Transverse colon (tissue), 4 donors: ENCODE data around the gene C4BPB. TPM values are rescaled to one million over a fixed set of nuclear protein-coding genes. Genes with fewer than 3 reads are reported as not detected.

ENCODE experiments used
- DNase-seq: peaks from one replicate; pipeline ENCODE4 v3.0.0-alpha.2; 2019
- H3K27ac ChIP-seq, 4 donors: fragments of 200-600 bp; sonication (generic); 2 replicates each; pipeline ENCODE4 v1.5.1; 2016 to 2018; ENCODE audit warnings: inconsistent platforms in 4 of 4
- H3K27me3 ChIP-seq: fragments of 200-600 bp; sonication (generic); 2 replicates; pipeline ENCODE4 v1.5.1; 2017; ENCODE audit warnings: inconsistent platforms
- H3K36me3 ChIP-seq, 4 donors: fragments of 200-600 bp; sonication (generic); 2 replicates each; pipeline ENCODE4 v1.5.1; 2017 to 2019; ENCODE audit warnings: inconsistent platforms in 4 of 4
- H3K4me1 ChIP-seq, 4 donors: fragments of 200-600 bp; sonication (generic); 2 replicates each; pipeline ENCODE4 v1.5.1; 2017 to 2020; ENCODE audit warnings: inconsistent platforms in 4 of 4
- H3K4me3 ChIP-seq, 4 donors: fragments of 200-600 bp; sonication (generic); 1 replicate in 1 of 4; 2 replicates in 3 of 4; pipeline versions ENCODE4 v1.5.1 to v1.6.1; 2017 to 2019; ENCODE audit warnings: inconsistent platforms in 4 of 4
- H3K9me3 ChIP-seq, 2 donors: fragments of 200-600 bp; sonication (generic); 2 replicates each; pipeline ENCODE4 v1.5.1; 2017 to 2019; ENCODE audit warnings: inconsistent platforms in 2 of 2
- CTCF ChIP-seq, 5 experiments: fragments of 200-600 bp in 3 of 5; fragments of 450-650 bp in 2 of 5; sonication (generic) in 3 of 5; IDR thresholded peaks; 1 replicate in 2 of 5; 2 replicates in 3 of 5; pipeline ENCODE4 v1.5.1; 2016 to 2017; ENCODE audit warnings: antibody characterized with exemption in 5 of 5, inconsistent platforms in 3 of 5, mild to moderate bottlenecking in 2 of 5, moderate library complexity in 1 of 5
- EP300 ChIP-seq: sonication (generic); formaldehyde crosslinking; IDR thresholded peaks from one replicate; pipeline ENCODE4 v1.6.1; 2017; ENCODE audit warnings: antibody characterized with exemption, low read depth
- POLR2A ChIP-seq: fragments of 450-650 bp; IDR thresholded peaks from one replicate; pipeline ENCODE4 v1.6.1; 2016; ENCODE audit warnings: antibody characterized with exemption, mild to moderate bottlenecking, moderate library complexity
- POLR2AphosphoS5 ChIP-seq, 3 donors: sonication (generic); formaldehyde crosslinking; IDR thresholded peaks; one replicate each; pipeline ENCODE4 v1.6.1; 2016; ENCODE audit warnings: antibody characterized with exemption in 3 of 3
- WGBS, 2 donors: methylation state at CpG; one replicate each; pipeline ENCODE4 v1.1.5; 2018; ENCODE audit warnings: low coverage in 1 of 2; 5-methylcytosine and 5-hydroxymethylcytosine counted together
- in situ Hi-C, 4 donors: fragments of 200-750 bp; cut with MboI; loops; one replicate each; pipeline versions ENCODE4 v1.15.0 to v1.15.1; 2017; ENCODE audit warnings: low sequenced_read_pairs in 3 of 4, low pct_ligation_motif_present in 1 of 4, low pct_unique_long_range_greater_than_20kb in 1 of 4
- intact Hi-C: fragments of 100-400 bp; cut with DNase I; formaldehyde crosslinking; loops from one replicate; pipeline ENCODE4 v1.15.1; 2023; ENCODE audit warnings: low total_unique reads
- total RNA-seq, 4 donors: library from RNA; depleted of rRNA; stranded (reverse); fragments of >200 nt; gene quantifications; one replicate each; pipeline ENCODE4 v1.1.0, GENCODE V29; 2016

Gene C4BPB
- total RNA-seq, 4 donors from 2014 or later: 3.7 to 16.8 (median 9.8) TPM; not detected in 1

GRCh38 chr1:207058252-207058651 is 30.4 kb upstream of the C4BPB start:
- in situ Hi-C loops (no loop called here), intact Hi-C loops (no loop called here)
- no peak for DNase-seq
- 83 to 90% methylated on average over 3 to 4 of the region's 4 CpGs for WGBS, 2 donors
- H3K9me3 ChIP-seq: no peaks in the 10 kb centered on the region
- no peaks in the 10 kb centered on the region for H3K27me3 ChIP-seq
- TF ChIP-seq POLR2AphosphoS5 (IDR thresholded peaks at IDR 0.05) (no peak), CTCF (IDR thresholded peaks at IDR 0.05) (no peak), POLR2A (no peak), EP300 (no peak)
- H3K27ac ChIP-seq: no peak overlapping the region
- H3K4me1 ChIP-seq: peaks cover 0 to 44% (median 14%) of the 10 kb centered on the region in 4 donors
- peaks cover 0 to 35% (median 13%) of the 10 kb centered on the region in 4 donors for H3K36me3 ChIP-seq
- no peak overlapping the region for H3K4me3 ChIP-seq

GRCh38 chr1:207058878-207059867 is 29.5 kb upstream of the C4BPB start:
- peaks cover 0 to 35% (median 13%) of the 10 kb centered on the region in 4 donors for H3K36me3 ChIP-seq
- no peaks in the 10 kb centered on the region for H3K9me3 ChIP-seq
- in situ Hi-C loops: no loop called here
- no peak for DNase-seq
- TF ChIP-seq POLR2AphosphoS5 (IDR thresholded peaks at IDR 0.05): no peak
- no peak for TF ChIP-seq EP300
- TF ChIP-seq CTCF (IDR thresholded peaks at IDR 0.05): no peak
- TF ChIP-seq POLR2A: no peak
- no peak overlapping the region for H3K4me3 ChIP-seq
- H3K27me3 ChIP-seq: no peaks in the 10 kb centered on the region
- H3K27ac ChIP-seq: peak overlapping the region in 1 of 4 donors; percentile 22
- WGBS, 2 donors: 79 to 91% methylated on average over 5 to 6 of the region's 6 CpGs
- intact Hi-C loops: no loop called here
- H3K4me1 ChIP-seq: peaks cover 0 to 38% (median 15%) of the 10 kb centered on the region in 4 donors

- no peak overlapping the region for H3K4me3 ChIP-seq
- peaks cover 0 to 38% (median 16%) of the 10 kb centered on the region in 4 donors for H3K4me1 ChIP-seq
- WGBS, 2 donors: 79 to 86% methylated on average over 1 to 4 of the region's 4 CpGs
- peaks cover 0 to 35% (median 13%) of the 10 kb centered on the region in 4 donors for H3K36me3 ChIP-seq
- H3K9me3 ChIP-seq: no peaks in the 10 kb centered on the region
- no peak overlapping the region for H3K27ac ChIP-seq
- intact Hi-C loops (no loop called here), in situ Hi-C loops (no loop called here)
- DNase-seq: no peak
- no peaks in the 10 kb centered on the region for H3K27me3 ChIP-seq
- TF ChIP-seq POLR2A (no peak), CTCF (IDR thresholded peaks at IDR 0.05) (no peak), POLR2AphosphoS5 (IDR thresholded peaks at IDR 0.05) (no peak), EP300 (no peak)
Measured at GRCh38 chr1:207059881-207060280, 28.8 kb upstream of the C4BPB start.

- TF ChIP-seq EP300: no peak
- no peak for TF ChIP-seq POLR2A
- TF ChIP-seq CTCF (IDR thresholded peaks at IDR 0.05): no peak
- TF ChIP-seq POLR2AphosphoS5 (IDR thresholded peaks at IDR 0.05): no peak
- WGBS, 2 donors: 0 to 98% methylated on average over 1 to 3 of the region's 3 CpGs
- intact Hi-C loops (no loop called here), in situ Hi-C loops (no loop called here)
- no peaks in the 10 kb centered on the region for H3K9me3 ChIP-seq
- no peak overlapping the region for H3K27ac ChIP-seq
- no peak overlapping the region for H3K4me3 ChIP-seq
- no peak for DNase-seq
- peaks cover 0 to 38% (median 13%) of the 10 kb centered on the region in 4 donors for H3K4me1 ChIP-seq
- no peaks in the 10 kb centered on the region for H3K27me3 ChIP-seq
- H3K36me3 ChIP-seq: peaks cover 0 to 35% (median 13%) of the 10 kb centered on the region in 4 donors
Measured at GRCh38 chr1:207060596-207060995, 28.1 kb upstream of the C4BPB start.
